HepG2 (cell line): ENCODE results near the gene VWA7. TPM values are rescaled to one million over a fixed set of nuclear protein-coding genes. Genes with fewer than 3 reads are reported as not detected.

Experiments
- DMAP1 ChIP-seq: IDR thresholded peaks from 2 replicates; pipeline ENCODE4 v1.6.1; 2016
- DMTF1 ChIP-seq: sonication (generic); formaldehyde crosslinking; IDR thresholded peaks from 2 replicates; pipeline ENCODE4 v1.4.0; 2020; ENCODE audit warnings: mild to moderate bottlenecking, missing genetic modification reagents
- ELF4 ChIP-seq: sonication (generic); formaldehyde crosslinking; IDR thresholded peaks from 2 replicates; pipeline ENCODE4 v1.5.0; 2020; ENCODE audit warnings: missing genetic modification reagents, mild to moderate bottlenecking, moderate library complexity, borderline replicate concordance
- GATAD2A ChIP-seq: IDR thresholded peaks from 2 replicates; pipeline ENCODE4 v1.6.1; 2016
- HINFP ChIP-seq: sonication (generic); formaldehyde crosslinking; IDR thresholded peaks from 2 replicates; pipeline ENCODE4 v1.4.0; 2020; ENCODE audit warnings: low read depth, mild to moderate bottlenecking, missing genetic modification reagents
- HNF1A ChIP-seq, 2 experiments: sonication (generic) in 1 of 2; formaldehyde crosslinking in 1 of 2; IDR thresholded peaks; 2 replicates each; pipeline versions ENCODE4 v1.4.0 to v1.6.1; 2016 to 2020; ENCODE audit warnings: borderline replicate concordance in 1 of 2, low read depth in 1 of 2, mild to moderate bottlenecking in 1 of 2, missing genetic modification reagents in 1 of 2
- HNF4A ChIP-seq: sonication (generic); formaldehyde crosslinking; IDR thresholded peaks from 2 replicates; pipeline ENCODE4 v1.4.0; 2020; ENCODE audit warnings: missing genetic modification reagents
- HNRNPH1 ChIP-seq: fragments of 200-400 bp; formaldehyde crosslinking; optimal IDR thresholded peaks from 2 replicates; pipeline ENCODE3; 2017; ENCODE audit warnings: mild to moderate bottlenecking, low read depth, low read length
- NFYC ChIP-seq: IDR thresholded peaks from 2 replicates; pipeline ENCODE4 v1.6.1; 2016; ENCODE audit warnings: missing genetic modification reagents, missing compliant biosample characterization
- RFX1 ChIP-seq: fragments of 450-650 bp; IDR thresholded peaks from 2 replicates; pipeline ENCODE4 v1.6.1; 2017
- RNF2 ChIP-seq: fragments of 450-650 bp; conservative IDR thresholded peaks from 2 replicates; pipeline ENCODE4 v1.6.1; 2016; ENCODE audit warnings: low read depth
- SIX1 ChIP-seq: sonication (generic); formaldehyde crosslinking; IDR thresholded peaks from 2 replicates; pipeline ENCODE4 v1.4.0; 2020; ENCODE audit warnings: missing genetic modification reagents, borderline replicate concordance
- SIX4 ChIP-seq: sonication (generic); formaldehyde crosslinking; IDR thresholded peaks from 2 replicates; pipeline ENCODE4 v1.4.0; 2020; ENCODE audit warnings: missing genetic modification reagents
- SNAPC5 ChIP-seq: sonication (generic); formaldehyde crosslinking; IDR thresholded peaks from 2 replicates; pipeline ENCODE4 v1.8.1; 2023; ENCODE audit warnings: mild to moderate bottlenecking, missing genetic modification reagents, borderline replicate concordance
- STAG1 ChIP-seq: sonication (generic); formaldehyde crosslinking; IDR thresholded peaks from 2 replicates; pipeline ENCODE4 v1.4.0; 2020; ENCODE audit warnings: missing genetic modification reagents
- TAF15 ChIP-seq: fragments of 200-400 bp; formaldehyde crosslinking; IDR thresholded peaks from one replicate; pipeline ENCODE4 v1.6.1; 2018; ENCODE audit warnings: mild to moderate bottlenecking, low read depth, low read length; ENCODE audit not compliant: poor library complexity, severe bottlenecking
- TOPORS ChIP-seq: sonication (generic); formaldehyde crosslinking; IDR thresholded peaks from 2 replicates; pipeline ENCODE4 v1.8.0; 2023; ENCODE audit warnings: mild to moderate bottlenecking, missing genetic modification reagents
- ZFX ChIP-seq: sonication (generic); formaldehyde crosslinking; IDR thresholded peaks from 2 replicates; pipeline ENCODE4 v1.4.0; 2020; ENCODE audit warnings: mild to moderate bottlenecking, low read depth, missing genetic modification reagents, moderate library complexity
- ZMYM4 ChIP-seq: sonication (generic); formaldehyde crosslinking; IDR thresholded peaks from 2 replicates; pipeline ENCODE4 v1.8.1; 2023; ENCODE audit warnings: mild to moderate bottlenecking, missing genetic modification reagents
- ZNF24 ChIP-seq: fragments of 450-650 bp; IDR thresholded peaks from 2 replicates; pipeline ENCODE4 v1.6.1; 2017; ENCODE audit warnings: antibody characterized with exemption, mild to moderate bottlenecking
- ZNF253 ChIP-seq: sonication (generic); formaldehyde crosslinking; IDR thresholded peaks from 2 replicates; pipeline ENCODE4 v1.8.0; 2022; ENCODE audit warnings: mild to moderate bottlenecking, missing genetic modification reagents, borderline replicate concordance
- ZNF850 ChIP-seq: sonication (generic); formaldehyde crosslinking; conservative IDR thresholded peaks from 2 replicates; pipeline ENCODE4 v1.9.0; 2021; ENCODE audit warnings: mild to moderate bottlenecking, missing genetic modification reagents
- polyA plus RNA-seq, 8 experiments: library from polyadenylated mRNA; depleted of rRNA in 3 of 8; stranded (reverse) in 7 of 8; unstranded in 1 of 8; fragments of >200 nt; fragmentation: Illumina TruSeq in 4 of 8; extraction: Trizol in 4 of 8; gene quantifications; 2 replicates each; pipeline versions ENCODE4 v1.2.1 to v1.2.3, GENCODE V29; 2011 to 2016; ENCODE audit warnings: low read depth in 4 of 8, missing spikeins in 1 of 8, mixed read lengths in 1 of 8; ENCODE audit not compliant: insufficient read depth in 1 of 8
- total RNA-seq, 5 experiments: library from RNA; depleted of rRNA; stranded (reverse); fragments of >200 nt; fragmentation: Illumina TruSeq; extraction: Trizol; gene quantifications; 2 replicates each; pipeline ENCODE4 v1.2.3, GENCODE V29; 2016; ENCODE audit warnings: low read depth in 1 of 5

Gene VWA7
- total and polyA plus RNA-seq, 2 of the 13 experiments (the other 11 are each of a cell fraction or from before 2014, with no cell fraction given): 0.86 to 3.3 TPM

GRCh38 chr6:31769684-31770371 is 7.3 kb downstream of the VWA7 start (continued):
- TF ChIP-seq HNRNPH1: no peak
- no peak for TF ChIP-seq RFX1
- no peak for TF ChIP-seq HNF1A (IDR thresholded peaks at IDR 0.05; ENCODE audit: low read depth)
- 0 out of 2 replicates have a peak, but pooled peaks have one; percentile 17 for TF ChIP-seq HNF1A (CRISPR knock-in tag; IDR thresholded peaks at IDR 0.05; ENCODE audit: borderline replicate concordance)
- TF ChIP-seq HINFP (CRISPR knock-in tag): peak; percentile 50; the same call in 1 of the 2 replicates
- TF ChIP-seq TAF15: no peak
- TF ChIP-seq ZFX: 0 out of 2 replicates have a peak, but pooled peaks have one; percentile 23
- TF ChIP-seq NFYC (CRISPR knock-in tag): no peak
- no peak for TF ChIP-seq SIX1 (CRISPR knock-in tag)
- no peak for TF ChIP-seq TOPORS
- no peak for TF ChIP-seq ZNF253 (CRISPR knock-in tag)
- TF ChIP-seq STAG1: peak; percentile 91
- no peak for TF ChIP-seq ZNF850
- no peak for TF ChIP-seq SNAPC5 (CRISPR knock-in tag)
- no peak for TF ChIP-seq SIX4 (CRISPR knock-in tag)
- TF ChIP-seq ELF4 (CRISPR knock-in tag): no peak
- no peak for TF ChIP-seq HNF4A (CRISPR knock-in tag)
- no peak for TF ChIP-seq RNF2
- TF ChIP-seq DMTF1 (CRISPR knock-in tag): no peak
- TF ChIP-seq ZNF24: no peak
- TF ChIP-seq GATAD2A (CRISPR knock-in tag): peak; percentile 54
- peak; percentile 74; the same call in 1 of the 2 replicates for TF ChIP-seq ZMYM4 (CRISPR knock-in tag)
- 0 out of 2 replicates have a peak, but pooled peaks have one; percentile 23 for TF ChIP-seq DMAP1
